Motor neuron (in vitro differentiated cells): ENCODE data around the gene ATOH8. TPM values are rescaled to one million over a fixed set of nuclear protein-coding genes. Genes with fewer than 3 reads are reported as not detected.

Experiments used
- ATAC-seq, 8 experiments: fragments of 200-7000 bp; cut with Tn5 transposase; replicated peaks in 6 of 8; 2 replicates each; pipeline ENCODE4 v1.8.0; 2021; ENCODE audit warnings: mild to moderate bottlenecking in 8 of 8, moderate library complexity in 8 of 8
- H3K27ac ChIP-seq, 2 donors: fragments of 250-450 bp; sonication (Bioruptor Pico); 2 replicates each; pipeline ENCODE4 v1.9.0; 2021; ENCODE audit warnings: antibody characterized with exemption in 2 of 2, mild to moderate bottlenecking in 2 of 2, moderate library complexity in 1 of 2
- H3K4me1 ChIP-seq, 2 donors: fragments of 250-450 bp; sonication (Bioruptor Pico); replicated peaks in 1 of 2; 2 replicates each; pipeline ENCODE4 v1.6.1; 2021; ENCODE audit warnings: antibody characterized with exemption in 2 of 2, mild to moderate bottlenecking in 2 of 2, moderate library complexity in 1 of 2
- H3K4me3 ChIP-seq, 5 donors: fragments of 250-450 bp; sonication (Bioruptor Pico); 2 replicates each; pipeline ENCODE4 v1.9.0; 2021; ENCODE audit warnings: antibody characterized with exemption in 5 of 5, mild to moderate bottlenecking in 5 of 5, moderate library complexity in 4 of 5
- WGBS, 10 experiments: fragments of 450-650 bp; shearing (Covaris generic); methylation state at CpG; one replicate each; pipeline ENCODE4 v1.0.0; 2022; 5-methylcytosine and 5-hydroxymethylcytosine counted together
- in situ Hi-C, 9 experiments: fragments of 400-800 bp; cut with MboI; loops; one replicate each; pipeline ENCODE4 v1.15.0; 2021; ENCODE audit warnings: low sequenced_read_pairs in 9 of 9, low pct_unique_long_range_greater_than_20kb in 2 of 9; ENCODE audit not compliant: unreplicated experiment in 9 of 9
- total RNA-seq, 8 experiments: library from RNA; unstranded; fragments of 300-600 nt; gene quantifications; 2 replicates each; pipeline versions ENCODE4 v1.2.3 to v1.2.4, GENCODE V29; 2022

ATOH8 gene, protein sequence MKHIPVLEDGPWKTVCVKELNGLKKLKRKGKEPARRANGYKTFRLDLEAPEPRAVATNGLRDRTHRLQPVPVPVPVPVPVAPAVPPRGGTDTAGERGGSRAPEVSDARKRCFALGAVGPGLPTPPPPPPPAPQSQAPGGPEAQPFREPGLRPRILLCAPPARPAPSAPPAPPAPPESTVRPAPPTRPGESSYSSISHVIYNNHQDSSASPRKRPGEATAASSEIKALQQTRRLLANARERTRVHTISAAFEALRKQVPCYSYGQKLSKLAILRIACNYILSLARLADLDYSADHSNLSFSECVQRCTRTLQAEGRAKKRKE
- total RNA-seq = 1 to 10 TPM in 7 of 8 experiments, under 1 TPM in 1; 0.71 to 8.6 (median 1.8) TPM

DNA sequence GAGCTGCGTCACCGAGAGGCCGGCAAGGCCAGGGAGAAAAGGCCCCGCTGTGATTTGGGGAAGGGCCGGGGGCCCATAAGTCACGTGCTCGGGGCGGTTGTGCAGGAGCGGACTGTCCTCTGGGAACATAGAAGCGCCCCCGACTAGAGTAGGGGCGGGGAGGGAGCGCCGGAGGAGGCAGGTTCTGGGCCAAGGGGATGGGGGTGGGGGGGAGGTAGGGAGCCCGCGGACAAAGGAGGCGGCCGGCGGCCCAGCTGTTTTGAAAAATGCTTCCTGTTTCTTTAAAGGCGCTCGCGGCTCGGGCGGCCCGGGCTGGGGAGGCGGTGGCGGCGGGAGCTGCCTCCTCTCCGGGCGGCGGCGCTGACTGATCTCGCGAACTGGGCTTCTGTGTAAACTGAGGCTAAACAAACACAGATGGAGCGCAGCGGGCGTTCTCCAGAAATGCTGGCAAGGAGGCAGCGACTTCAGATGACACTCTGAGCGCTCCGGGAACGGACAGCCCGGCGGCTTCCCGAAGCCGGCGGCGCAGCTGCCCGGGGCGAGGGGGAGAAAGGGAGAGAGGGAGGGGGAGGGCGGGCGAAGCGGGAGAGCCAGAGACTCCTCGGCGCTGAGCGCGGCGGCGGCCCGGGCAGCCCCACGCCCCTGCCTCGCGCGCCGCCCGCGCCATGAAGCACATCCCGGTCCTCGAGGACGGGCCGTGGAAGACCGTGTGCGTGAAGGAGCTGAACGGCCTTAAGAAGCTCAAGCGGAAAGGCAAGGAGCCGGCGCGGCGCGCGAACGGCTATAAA lies at the start of gene ATOH8:
Gene ATOH8 (plus strand): TSS at position 467 of the 788 bp plus-strand sequence. CDS start 199 bp downstream, at position 666.
- WGBS, 10 experiments = 0% methylated on average over 1 to 5 of the region's 81 CpGs; no CpG with 5 or more reads in 8 of the 10 experiments
- Histone ChIP-seq H3K4me1 (peaks cover 8 to 10% of the 10 kb centered on the region in 2 donors), H3K27ac (peak within 1 kb of the TSS in 1 of 2 donors; percentile 6), H3K4me3 (peak within 1 kb of the TSS; percentile 34 to 50 (median 42))
- peak; percentile 39 to 78 (median 58) for ATAC-seq
- in situ Hi-C loops = loop anchor here in 1 of 9 experiments (10.0 kb wide), 1 partner anchor 61 kb away; no protein-coding TSS in a partner anchor

- 78 to 100% (median 87%) methylated on average over 1 to 3 of the region's 3 CpGs for WGBS, 10 experiments
- no peak overlapping the region for H3K27ac ChIP-seq
- in situ Hi-C loops = loop anchor here in 1 of 9 experiments (25.0 kb wide), 1 partner anchor 108 kb away; no protein-coding TSS in a partner anchor
- H3K4me3 ChIP-seq = no peak overlapping the region
- H3K4me1 ChIP-seq = no peaks in the 10 kb centered on the region
- no peak for ATAC-seq
Observed at GRCh38 chr2:85704038-85704437, 49.8 kb upstream of the ATOH8 start.

- in situ Hi-C loops = loop anchor here in 1 of 9 experiments (25.0 kb wide), 1 partner anchor 107 kb away; no protein-coding TSS in a partner anchor
- no peak overlapping the region for H3K4me3 ChIP-seq
- ATAC-seq = no peak
- H3K4me1 ChIP-seq = no peaks in the 10 kb centered on the region
- WGBS, 10 experiments = 81 to 96% (median 87%) methylated on average over 1 to 8 of the region's 8 CpGs; no CpG with 5 or more reads in 1 of the 10 experiments
- H3K27ac ChIP-seq = no peak overlapping the region
Observed at GRCh38 chr2:85704800-85705679, 48.8 kb upstream of the ATOH8 start.

DNA sequence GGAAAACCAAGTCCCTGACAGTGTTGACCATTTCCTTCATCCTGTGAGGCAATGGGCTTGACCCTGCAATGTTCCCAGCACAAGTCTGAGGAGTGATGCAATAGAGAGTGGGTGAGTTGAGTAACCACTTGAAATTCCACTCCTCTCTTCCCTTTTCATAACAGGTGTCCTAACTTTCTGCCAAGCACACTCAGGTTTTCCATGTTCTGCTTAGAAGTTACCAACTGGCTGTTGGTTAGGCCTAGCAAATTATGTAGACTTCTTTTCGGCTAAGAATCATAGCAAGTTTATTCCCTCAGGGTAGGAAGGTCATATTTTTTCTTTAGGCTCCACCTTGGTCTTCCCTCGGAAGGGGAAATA lies 48.1 kb upstream of the ATOH8 start:
- ATAC-seq = peak in 3 of 8 experiments; percentile 9 to 67 (median 39)
- H3K27ac ChIP-seq = no peak overlapping the region
- 27 to 100% (median 88%) methylated on average over 1 to 2 of the region's 2 CpGs; no CpG with 5 or more reads in 1 of the 10 experiments for WGBS, 10 experiments

DNA sequence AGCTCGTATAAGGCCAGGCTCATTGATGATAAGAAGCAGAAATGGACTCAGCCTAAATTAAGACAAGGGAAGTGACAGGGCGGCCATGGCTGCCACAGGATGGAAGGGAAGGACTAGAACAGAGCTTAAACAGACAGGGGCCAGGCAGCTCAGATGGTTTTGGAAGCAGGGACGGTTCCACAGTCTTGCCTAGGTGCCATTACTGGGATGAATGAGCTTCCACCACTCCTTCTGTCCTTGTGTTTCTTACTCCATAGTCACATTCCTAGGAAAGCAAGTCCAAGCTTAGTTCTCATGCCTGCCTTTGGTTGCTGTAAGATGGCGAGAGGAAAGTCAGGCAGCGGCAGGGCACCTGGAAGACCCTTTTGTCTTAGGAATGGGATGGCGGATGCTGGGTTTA lies 47.7 kb upstream of the ATOH8 start:
- no peaks in the 10 kb centered on the region for H3K4me1 ChIP-seq
- H3K27ac ChIP-seq = no peak overlapping the region
- 50 to 100% (median 92%) methylated on average over 1 to 5 of the region's 6 CpGs; no CpG with 5 or more reads in 1 of the 10 experiments for WGBS, 10 experiments
- ATAC-seq = no peak
- no peak overlapping the region for H3K4me3 ChIP-seq
- in situ Hi-C loops = loop anchor here in 1 of 9 experiments (25.0 kb wide), 1 partner anchor 106 kb away; no protein-coding TSS in a partner anchor

More for the DNA sequence above, 48.1 kb upstream of the ATOH8 start:
- H3K4me3 ChIP-seq = no peak overlapping the region
- in situ Hi-C loops = loop anchor here in 1 of 9 experiments (25.0 kb wide), 1 partner anchor 107 kb away; no protein-coding TSS in a partner anchor
- no peaks in the 10 kb centered on the region for H3K4me1 ChIP-seq

GRCh38 chr2:85706599-85707296 lies 47.0 kb upstream of the ATOH8 start:
- ATAC-seq = peak in 3 of 8 experiments; percentile 6 to 28 (median 18)
- Histone ChIP-seq H3K27ac (no peak overlapping the region), H3K4me1 (no peaks in the 10 kb centered on the region), H3K4me3 (no peak overlapping the region)
- WGBS, 10 experiments = 17 to 100% (median 96%) methylated on average over 1 to 4 of the region's 10 CpGs; no CpG with 5 or more reads in 2 of the 10 experiments
- in situ Hi-C loops = loop anchor here in 1 of 9 experiments (25.0 kb wide), 1 partner anchor 106 kb away; no protein-coding TSS in a partner anchor

GRCh38 chr2:85707304-85707703 lies 46.5 kb upstream of the ATOH8 start:
- in situ Hi-C loops = loop anchor here in 1 of 9 experiments (25.0 kb wide), 1 partner anchor 105 kb away; no protein-coding TSS in a partner anchor
- H3K4me3 ChIP-seq = no peak overlapping the region
- no peaks in the 10 kb centered on the region for H3K4me1 ChIP-seq
- no peak overlapping the region for H3K27ac ChIP-seq
- 0 to 10% (median 0%) methylated on average over 2 to 8 of the region's 10 CpGs; no CpG with 5 or more reads in 1 of the 10 experiments for WGBS, 10 experiments
- peak; percentile 62 to 97 (median 78) for ATAC-seq

DNA sequence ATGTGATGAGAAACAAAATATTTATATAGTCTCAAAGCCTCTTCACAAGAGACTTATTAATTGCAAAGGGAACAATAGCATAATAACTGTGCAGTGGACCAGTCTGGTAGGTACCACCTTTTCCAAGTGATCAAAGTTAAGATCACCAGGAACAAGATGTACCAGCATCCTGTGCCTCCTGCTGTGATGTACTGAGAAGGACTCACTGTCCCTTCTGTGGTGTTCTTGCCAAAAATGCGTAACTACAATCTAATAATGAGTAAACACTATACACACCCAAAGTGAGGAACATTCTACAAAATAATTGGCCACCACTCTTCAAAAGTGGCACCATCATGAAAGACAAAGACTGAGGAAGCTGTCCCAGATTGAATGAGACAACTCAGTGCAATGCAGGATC lies 45.1 kb upstream of the ATOH8 start:
- H3K4me1 ChIP-seq = no peaks in the 10 kb centered on the region
- no peak overlapping the region for H3K4me3 ChIP-seq
- 60 to 83% (median 69%) methylated on average over 1 of the region's 1 CpG; no CpG with 5 or more reads in 4 of the 10 experiments for WGBS, 10 experiments
- no peak overlapping the region for H3K27ac ChIP-seq
- in situ Hi-C loops = loop anchor here in 1 of 9 experiments (25.0 kb wide), 1 partner anchor 104 kb away; no protein-coding TSS in a partner anchor
- ATAC-seq = peak in 1 of 8 experiments; percentile 15

DNA sequence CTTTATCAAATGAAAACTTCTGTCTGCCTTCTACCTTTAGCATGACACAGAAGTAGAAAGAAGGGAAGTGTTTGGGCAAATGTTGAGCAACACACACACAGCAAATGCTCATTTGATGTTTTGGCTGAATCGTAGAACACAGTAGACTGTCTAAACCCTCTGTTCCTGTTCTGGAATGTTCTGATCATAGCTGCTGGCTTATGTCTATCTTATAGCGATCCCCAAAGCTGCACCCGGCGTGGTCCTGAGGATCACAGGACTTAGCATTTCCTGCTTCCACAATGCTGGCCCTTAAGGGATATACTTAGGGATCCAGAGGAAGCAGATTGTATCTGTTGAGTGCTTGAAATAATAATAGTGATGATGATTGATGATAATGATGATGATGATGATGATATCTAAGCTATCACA lies 44.4 kb upstream of the ATOH8 start:
- Histone ChIP-seq H3K4me1 (no peaks in the 10 kb centered on the region), H3K4me3 (no peak overlapping the region), H3K27ac (no peak overlapping the region)
- in situ Hi-C loops = loop anchor here in 1 of 9 experiments (25.0 kb wide), 1 partner anchor 103 kb away; no protein-coding TSS in a partner anchor
- 36 to 97% (median 63%) methylated on average over 1 to 4 of the region's 4 CpGs; no CpG with 5 or more reads in 3 of the 10 experiments for WGBS, 10 experiments
- ATAC-seq = no peak

GRCh38 chr2:85710687-85711577 lies 42.9 kb upstream of the ATOH8 start:
- no peak overlapping the region for H3K27ac ChIP-seq
- no peaks in the 10 kb centered on the region for H3K4me1 ChIP-seq
- in situ Hi-C loops = loop anchor here in 1 of 9 experiments (25.0 kb wide), 1 partner anchor 101 kb away; no protein-coding TSS in a partner anchor
- ATAC-seq = peak in 2 of 8 experiments; percentile 60 to 81
- 35 to 100% (median 70%) methylated on average over 1 to 13 of the region's 19 CpGs; no CpG with 5 or more reads in 1 of the 10 experiments for WGBS, 10 experiments
- H3K4me3 ChIP-seq = no peak overlapping the region
